ENCODE results near the gene MEG3. TPM values are rescaled to one million over a fixed set of nuclear protein-coding genes. Genes with fewer than 3 reads are reported as not detected.
A peak's percentile ranks its signal among the peaks of the same experiment; 100 is the strongest.

Gene MEG3
- total and polyA plus RNA-seq, 2 donors from 2014 or later = 24.0 to 29.6 TPM

GRCh38 chr14:100835548-100836310 is 9.8 kb downstream of the MEG3 start:
- no peaks in the 10 kb centered on the region for H3K9me3 ChIP-seq (ENCODE audit: control insufficient read depth in 2 of 3, insufficient read depth in 1 of 3, low read length in 3 of 3)
- no peak for FAIRE-seq
- no peak overlapping the region for H3K27ac ChIP-seq (ENCODE audit: low read depth in 2 of 2, low read length in 2 of 2)
- intact Hi-C loops (cut with DNase I) = no loop called here
- peak in 1 of 5 donors; percentile 61 for DNase-seq
- no peak for TF ChIP-seq CTCF (IDR thresholded peaks at IDR 0.05; ENCODE audit: borderline replicate concordance, extremely low read depth, insufficient read depth)
- H3K4me1 ChIP-seq (ENCODE audit: control insufficient read depth in 2 of 3, insufficient read depth in 2 of 3, low read depth in 1 of 3, low read length in 3 of 3) = no peaks in the 10 kb centered on the region
- no peaks in the 10 kb centered on the region for H3K27me3 ChIP-seq (ENCODE audit: control insufficient read depth, insufficient read depth, low read length)
- no peaks in the 10 kb centered on the region for H3K36me3 ChIP-seq (ENCODE audit: control insufficient read depth in 2 of 3, insufficient read depth in 3 of 3, low read length in 3 of 3)
- no peak overlapping the region for H3K4me3 ChIP-seq (ENCODE audit: low read length in 3 of 3)
- no peak overlapping the region for H3K9ac ChIP-seq (ENCODE audit: low read length in 3 of 3)

GRCh38 chr14:100836311-100836805 is 10.4 kb downstream of the MEG3 start:
- Histone ChIP-seq H3K9me3 (ENCODE audit: control insufficient read depth in 2 of 3, insufficient read depth in 1 of 3, low read length in 3 of 3) (no peaks in the 10 kb centered on the region), H3K4me1 (ENCODE audit: control insufficient read depth in 2 of 3, insufficient read depth in 2 of 3, low read depth in 1 of 3, low read length in 3 of 3) (no peaks in the 10 kb centered on the region), H3K9ac (ENCODE audit: low read length in 3 of 3) (no peak overlapping the region), H3K27me3 (ENCODE audit: control insufficient read depth, insufficient read depth, low read length) (no peaks in the 10 kb centered on the region), H3K4me3 (ENCODE audit: low read length in 3 of 3) (no peak overlapping the region), H3K27ac (ENCODE audit: low read depth in 2 of 2, low read length in 2 of 2) (no peak overlapping the region), H3K36me3 (ENCODE audit: control insufficient read depth in 2 of 3, insufficient read depth in 3 of 3, low read length in 3 of 3) (no peaks in the 10 kb centered on the region)
- no peak for FAIRE-seq
- TF ChIP-seq CTCF (IDR thresholded peaks at IDR 0.05; ENCODE audit: borderline replicate concordance, extremely low read depth, insufficient read depth) = no peak
- peak in 1 of 5 donors; percentile 49 for DNase-seq
- intact Hi-C loops (cut with DNase I) = no loop called here

- peak in 3 of 5 donors; percentile 29 to 67 (median 38) for DNase-seq
- no peak overlapping the region for H3K4me3 ChIP-seq (ENCODE audit: low read length in 3 of 3)
- no peaks in the 10 kb centered on the region for H3K36me3 ChIP-seq (ENCODE audit: control insufficient read depth in 2 of 3, insufficient read depth in 3 of 3, low read length in 3 of 3)
- H3K9me3 ChIP-seq (ENCODE audit: control insufficient read depth in 2 of 3, insufficient read depth in 1 of 3, low read length in 3 of 3) = no peaks in the 10 kb centered on the region
- no peak for TF ChIP-seq CTCF (IDR thresholded peaks at IDR 0.05; ENCODE audit: borderline replicate concordance, extremely low read depth, insufficient read depth)
- no peaks in the 10 kb centered on the region for H3K4me1 ChIP-seq (ENCODE audit: control insufficient read depth in 2 of 3, insufficient read depth in 2 of 3, low read depth in 1 of 3, low read length in 3 of 3)
- intact Hi-C loops (cut with DNase I) = no loop called here
- no peak overlapping the region for H3K9ac ChIP-seq (ENCODE audit: low read length in 3 of 3)
- FAIRE-seq = no peak
- H3K27me3 ChIP-seq (ENCODE audit: control insufficient read depth, insufficient read depth, low read length) = no peaks in the 10 kb centered on the region
- H3K27ac ChIP-seq (ENCODE audit: low read depth in 2 of 2, low read length in 2 of 2) = no peak overlapping the region
Measured at GRCh38 chr14:100836941-100837804, 11.3 kb downstream of the MEG3 start.

Measured in kidney (tissue), 14 donors.